BJ (cell line): ENCODE measurements around the gene SLC4A4. TPM values are rescaled to one million over a fixed set of nuclear protein-coding genes. Genes with fewer than 3 reads are reported as not detected.

Source experiments
- CTCF ChIA-PET: fragments of 350-600 bp; formaldehyde crosslinking; extraction: SDS; loops from one replicate; lab custom pipeline; 2021; ENCODE audit warnings: antibody characterized with exemption, inconsistent platforms; lab: Yijun Ruan, JAX
- POLR2A ChIA-PET: fragments of 300-600 bp; sonication (Branson Sonifier 250); formaldehyde crosslinking; extraction: SDS; loops from one replicate; lab custom pipeline; 2021; ENCODE audit warnings: antibody characterized with exemption; lab: Charles Lee
- DNase-seq: peaks from one replicate; pipeline ENCODE4 v3.0.0-alpha.2; 2011; ENCODE audit warnings: low read depth
- H3K27me3 ChIP-seq: 2 replicates; pipeline ENCODE4 v1.6.0; 2011; ENCODE audit warnings: low read length; ENCODE audit not compliant: control insufficient read depth, insufficient read depth
- H3K36me3 ChIP-seq: 2 replicates; pipeline ENCODE4 v1.5.1; 2011; ENCODE audit warnings: low read length; ENCODE audit not compliant: control insufficient read depth, insufficient read depth
- H3K4me3 ChIP-seq: 2 replicates; pipeline ENCODE4 v1.5.1; 2011; ENCODE audit warnings: low read depth, mild to moderate bottlenecking, control low read depth, low read length
- polyA plus RNA-seq: library from polyadenylated mRNA; depleted of rRNA; stranded (reverse); fragments of >200 nt; gene quantifications from 2 replicates; pipeline ENCODE4 v1.2.3, GENCODE V29; 2011
- TF ChIP-seq, protein P1 (sequence below): IDR thresholded peaks from 2 replicates; pipeline ENCODE4 v1.5.1; 2011; ENCODE audit warnings: low read depth, mild to moderate bottlenecking, control low read depth, inconsistent platforms, low read length, moderate library complexity; ENCODE audit not compliant: insufficient read depth

The SLC4A4 gene
- polyA plus RNA-seq, 1 experiment = 1.9 TPM

DNA sequence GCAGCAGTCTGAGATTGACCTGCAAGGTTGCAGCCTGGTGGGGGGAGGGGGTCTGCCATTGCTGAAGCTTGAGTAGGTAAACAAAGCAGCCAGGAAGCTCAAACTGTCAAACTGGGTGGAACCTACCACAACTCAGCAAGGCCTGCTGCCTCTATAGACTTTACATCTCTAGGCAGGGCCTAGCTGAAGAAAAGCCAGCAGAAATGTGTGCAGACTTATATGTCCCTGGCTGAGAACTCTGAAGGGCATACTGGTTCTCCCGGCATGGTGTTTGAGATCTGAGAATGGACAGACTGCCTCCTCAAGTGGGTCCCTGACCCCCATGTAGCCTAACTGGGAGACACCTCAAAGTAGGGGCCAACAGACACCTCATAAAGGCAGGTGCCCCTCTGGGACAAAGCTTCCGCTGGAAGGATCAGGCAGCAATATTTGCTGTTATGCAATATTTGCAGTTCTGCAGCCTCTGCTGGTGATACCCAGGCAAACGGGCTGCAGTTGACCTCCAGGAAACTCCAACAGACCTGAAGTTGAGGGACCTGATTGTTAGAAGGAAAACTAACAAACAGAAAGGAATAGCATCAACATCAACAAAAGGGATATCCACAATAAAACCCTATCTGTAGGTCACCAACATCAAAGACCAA, 277.5 kb downstream of the SLC4A4 start:
- ChIA-PET POLR2A (no interaction called here), CTCF (no interaction called here)
- DNase-seq = no peak
- Histone ChIP-seq H3K36me3 (no peaks in the 10 kb centered on the region), H3K27me3 (no peaks in the 10 kb centered on the region), H3K4me3 (no peak overlapping the region)
- TF ChIP-seq, protein P1, sequence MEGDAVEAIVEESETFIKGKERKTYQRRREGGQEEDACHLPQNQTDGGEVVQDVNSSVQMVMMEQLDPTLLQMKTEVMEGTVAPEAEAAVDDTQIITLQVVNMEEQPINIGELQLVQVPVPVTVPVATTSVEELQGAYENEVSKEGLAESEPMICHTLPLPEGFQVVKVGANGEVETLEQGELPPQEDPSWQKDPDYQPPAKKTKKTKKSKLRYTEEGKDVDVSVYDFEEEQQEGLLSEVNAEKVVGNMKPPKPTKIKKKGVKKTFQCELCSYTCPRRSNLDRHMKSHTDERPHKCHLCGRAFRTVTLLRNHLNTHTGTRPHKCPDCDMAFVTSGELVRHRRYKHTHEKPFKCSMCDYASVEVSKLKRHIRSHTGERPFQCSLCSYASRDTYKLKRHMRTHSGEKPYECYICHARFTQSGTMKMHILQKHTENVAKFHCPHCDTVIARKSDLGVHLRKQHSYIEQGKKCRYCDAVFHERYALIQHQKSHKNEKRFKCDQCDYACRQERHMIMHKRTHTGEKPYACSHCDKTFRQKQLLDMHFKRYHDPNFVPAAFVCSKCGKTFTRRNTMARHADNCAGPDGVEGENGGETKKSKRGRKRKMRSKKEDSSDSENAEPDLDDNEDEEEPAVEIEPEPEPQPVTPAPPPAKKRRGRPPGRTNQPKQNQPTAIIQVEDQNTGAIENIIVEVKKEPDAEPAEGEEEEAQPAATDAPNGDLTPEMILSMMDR = no peak
